Activated CD4-positive, alpha-beta T cell treated with anti-CD3 and anti-CD28 coated beads, Interleukin-2, amount 50 U/mL, for 4 hours (primary cell): ENCODE results near the gene UBASH3A.
"Not testable (repeated sequence)": the region's sequence is repeated elsewhere in the genome, so short reads cannot be mapped to it uniquely, and the experiment has no call there.

ENCODE experiments used
- DNase-seq, 2 experiments: peaks; one replicate each; pipeline ENCODE4 v3.0.0-alpha.2; 2020

The UBASH3A gene

DNA sequence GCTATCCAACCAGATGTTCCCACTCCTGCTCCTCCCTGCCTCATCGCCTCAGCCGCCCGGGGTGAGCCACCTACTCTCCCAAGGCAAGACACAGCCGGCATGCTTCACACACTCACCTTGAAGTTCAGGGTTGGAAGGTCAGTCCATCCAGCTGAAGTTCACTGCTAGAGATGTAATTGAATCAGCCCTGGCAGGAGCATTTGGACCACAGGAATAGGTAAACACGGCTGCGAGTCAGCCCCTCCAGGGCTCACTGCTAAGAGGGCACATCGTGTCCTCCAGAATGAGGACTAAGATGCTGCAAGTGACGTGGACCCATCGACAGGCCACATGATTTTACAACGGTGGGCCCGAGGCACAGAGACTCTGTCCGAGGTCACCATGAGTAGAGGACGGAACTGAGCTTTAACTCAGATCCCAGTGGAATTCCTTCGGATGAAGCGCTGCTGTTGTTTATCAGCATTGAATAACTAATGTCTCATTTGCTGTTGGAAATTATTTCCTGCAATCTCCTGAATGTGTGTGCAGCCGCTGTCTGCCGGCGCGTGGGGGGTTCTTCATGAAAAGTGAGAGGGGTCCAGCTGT lies 50.4 kb downstream of the UBASH3A start:
- no peak for DNase-seq

DNA sequence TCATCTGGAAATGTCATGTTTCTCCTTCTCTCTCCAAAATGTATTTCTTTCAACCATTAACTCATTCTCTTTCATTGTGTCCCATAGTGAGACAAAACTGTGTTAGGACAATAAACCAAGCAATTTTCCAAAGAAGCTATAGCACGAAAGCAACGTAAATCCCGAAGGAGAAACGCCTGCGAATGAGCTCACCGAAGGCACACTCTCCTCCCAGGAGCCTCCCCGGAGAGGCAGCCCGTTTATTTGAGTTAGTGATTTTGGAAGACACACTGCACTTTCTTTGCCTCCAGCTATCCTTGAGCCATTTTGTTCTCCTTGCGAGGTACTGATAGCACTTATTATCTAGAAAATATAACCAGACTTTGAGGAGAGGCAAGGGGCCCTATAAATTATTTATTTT lies 51.1 kb downstream of the UBASH3A start:
- DNase-seq: no peak

DNA sequence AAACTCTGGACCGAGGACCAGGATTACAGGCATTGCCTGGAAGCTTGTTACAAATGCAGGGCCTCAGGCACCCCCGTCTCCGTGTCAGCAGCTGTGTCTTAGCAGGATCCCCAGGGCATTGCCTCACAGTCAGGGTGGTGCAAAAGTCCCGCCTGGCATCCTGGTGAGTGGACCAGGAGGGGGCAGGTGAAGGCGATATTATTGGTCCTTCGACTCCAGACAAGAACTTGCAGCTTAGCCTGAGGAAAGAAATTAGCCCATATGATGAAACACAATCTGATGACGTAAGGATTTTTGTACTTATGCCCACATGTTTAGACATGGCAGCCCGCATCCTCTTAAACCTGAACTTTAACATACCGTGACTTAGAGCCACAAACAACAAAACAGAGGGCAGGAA lies 51.5 kb downstream of the UBASH3A start:
- DNase-seq: no peak

DNA sequence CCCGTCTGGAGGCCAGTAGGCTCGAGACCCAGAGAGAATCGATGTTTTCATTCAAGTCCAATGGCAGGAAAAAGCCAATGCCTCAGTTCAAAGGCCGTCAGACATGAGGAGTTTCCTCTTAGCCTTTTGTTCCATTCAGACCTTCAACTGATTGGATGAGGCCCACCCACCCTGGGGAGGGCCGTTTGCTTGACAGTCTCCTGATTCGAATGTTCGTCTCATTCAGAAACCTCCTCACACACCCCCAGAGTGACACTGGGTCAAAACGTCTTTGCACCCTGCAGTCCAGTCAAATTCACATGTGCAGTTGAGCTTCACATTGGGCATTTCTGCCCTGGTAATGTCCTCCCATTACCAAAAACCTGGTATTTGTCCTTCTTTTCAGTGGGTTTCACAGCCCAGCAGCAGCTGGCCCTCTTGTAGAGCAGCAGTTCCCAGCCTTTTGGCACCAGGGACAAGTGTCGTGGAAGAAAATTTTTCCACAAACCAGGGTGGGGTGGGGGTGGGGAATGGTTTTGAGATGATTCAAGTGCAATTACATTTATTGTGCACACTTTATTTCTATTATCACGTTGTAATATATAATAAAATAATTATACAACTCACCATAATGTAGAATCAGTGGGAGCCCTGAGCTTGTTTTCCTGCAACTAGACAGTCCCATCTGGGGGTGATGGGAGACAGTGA lies 52.2 kb downstream of the UBASH3A start:
- no peak for DNase-seq

DNA sequence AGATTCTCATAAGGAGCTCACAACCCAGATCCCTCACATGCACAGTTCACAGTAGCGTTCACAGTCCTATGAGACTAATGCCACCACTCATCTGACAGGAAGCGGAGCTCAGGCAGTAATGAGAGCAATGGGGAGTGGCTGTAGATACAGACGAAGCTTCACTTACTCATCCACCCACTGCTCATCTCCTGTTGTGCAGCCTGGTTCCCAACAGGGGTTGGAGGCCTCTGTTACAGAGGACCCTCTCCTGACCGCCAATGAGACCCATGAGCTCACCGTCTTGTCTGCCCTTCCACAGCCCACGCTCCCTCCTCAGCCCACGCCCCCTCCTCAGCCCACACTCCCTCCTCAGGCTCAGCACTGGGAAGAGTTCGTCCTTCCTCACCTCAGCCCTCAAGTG lies 52.8 kb downstream of the UBASH3A start:
- peak; percentile 34 to 43 for DNase-seq

DNA sequence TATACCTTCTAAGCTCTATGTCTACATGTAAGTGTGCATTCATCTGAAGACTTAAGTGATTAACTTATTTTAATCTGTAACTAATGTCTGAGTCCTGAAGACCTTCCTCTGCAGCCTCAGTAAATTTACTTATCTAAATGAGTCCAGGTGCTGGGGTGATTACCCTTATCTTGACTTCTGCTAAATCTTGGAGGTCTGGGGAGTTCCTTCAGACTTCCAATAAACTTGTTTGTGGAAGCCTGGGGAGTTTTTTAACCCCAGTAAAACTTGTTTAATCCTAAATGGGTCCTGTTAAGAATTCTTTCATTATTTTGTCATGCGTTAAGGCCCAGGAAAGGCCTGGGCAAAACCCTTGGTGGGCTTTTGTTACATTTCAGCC lies 55.4 kb downstream of the UBASH3A start:
- DNase-seq: no peak

DNA sequence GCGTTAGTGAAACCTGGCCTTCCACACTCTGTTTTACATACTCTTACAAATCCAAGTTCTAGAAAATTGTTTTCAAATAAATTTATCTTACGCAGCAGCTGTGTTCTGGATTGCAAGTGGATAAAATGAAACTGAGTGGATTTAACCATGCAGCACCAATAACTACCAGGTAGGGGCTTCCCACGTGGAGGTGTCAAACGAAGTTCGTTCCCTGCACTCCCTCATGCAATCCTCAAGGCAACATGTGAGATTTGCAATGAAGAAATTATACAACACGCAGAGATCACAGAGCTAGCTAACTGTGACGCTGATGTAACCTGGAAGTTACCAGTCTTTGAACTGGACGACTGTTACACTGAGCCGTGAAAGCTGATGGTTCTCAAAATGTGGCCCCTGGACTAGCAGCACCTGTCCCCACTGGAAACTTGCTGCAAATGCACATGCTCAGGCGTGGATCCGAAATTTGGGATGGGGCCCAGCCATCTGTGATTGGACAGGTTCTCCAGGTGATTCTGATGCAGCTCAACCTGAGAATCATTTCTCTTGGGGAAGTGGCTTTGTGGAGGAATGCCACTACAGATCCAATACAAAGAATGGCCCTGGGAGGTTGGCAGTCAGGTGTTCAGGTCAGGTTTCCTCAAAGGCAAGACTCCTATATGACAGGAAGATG lies 56.0 kb downstream of the UBASH3A start:
- DNase-seq: no peak

DNA sequence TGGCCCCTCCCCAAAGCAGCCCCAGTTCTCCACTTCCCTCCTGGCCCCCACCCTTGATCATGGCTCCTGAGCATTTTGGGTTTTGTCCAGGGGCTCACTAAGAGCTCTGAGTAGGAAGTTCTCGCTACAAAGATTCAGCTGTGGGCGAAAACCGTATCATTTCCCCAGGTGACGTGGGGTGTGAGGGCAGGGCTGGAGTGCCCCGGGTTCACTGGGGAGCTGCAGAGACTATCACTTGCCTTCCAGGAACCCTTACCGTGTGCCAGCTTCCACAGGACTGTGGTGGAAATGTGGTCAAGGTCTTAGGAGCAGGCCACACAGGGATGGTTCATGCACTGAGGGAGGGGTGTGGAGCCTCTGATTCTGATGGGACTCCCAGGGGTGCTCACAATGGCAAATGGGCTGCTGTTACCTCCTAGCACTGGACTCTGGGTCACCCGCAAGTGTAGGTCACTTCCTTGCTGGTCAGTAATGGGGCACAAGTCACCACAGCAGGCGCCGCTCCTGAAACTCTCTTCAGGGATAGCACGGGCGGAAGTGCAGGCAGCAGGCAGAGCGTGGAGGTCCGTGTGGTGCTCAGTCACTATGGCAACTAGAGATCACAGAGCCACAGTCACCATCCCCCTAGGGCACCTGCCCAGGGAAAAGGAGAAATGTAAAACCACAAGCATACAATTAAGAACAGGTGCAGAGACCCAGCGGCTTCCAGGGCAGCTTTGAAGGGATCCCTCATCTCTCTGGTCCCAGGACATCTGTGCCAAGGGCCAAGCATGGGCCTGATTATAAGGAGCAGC lies 56.9 kb downstream of the UBASH3A start:
- DNase-seq: no peak

DNA sequence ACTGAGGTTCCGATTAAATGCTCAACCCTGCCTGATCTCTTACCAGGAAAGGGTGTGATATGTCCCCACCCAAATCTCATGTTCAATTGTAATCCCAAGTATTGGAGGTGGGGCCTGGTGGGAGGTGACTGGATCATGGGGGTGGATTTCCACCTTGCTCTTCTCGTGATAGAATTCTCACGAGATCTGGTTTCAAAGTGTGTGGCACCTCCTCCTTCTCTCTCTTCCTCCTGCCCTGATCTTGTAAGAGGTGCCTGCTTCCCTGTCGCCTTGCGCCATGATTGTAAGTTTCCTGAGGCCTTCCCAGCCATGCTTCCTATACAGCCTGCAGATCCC lies 57.5 kb downstream of the UBASH3A start:
- DNase-seq: no peak

DNA sequence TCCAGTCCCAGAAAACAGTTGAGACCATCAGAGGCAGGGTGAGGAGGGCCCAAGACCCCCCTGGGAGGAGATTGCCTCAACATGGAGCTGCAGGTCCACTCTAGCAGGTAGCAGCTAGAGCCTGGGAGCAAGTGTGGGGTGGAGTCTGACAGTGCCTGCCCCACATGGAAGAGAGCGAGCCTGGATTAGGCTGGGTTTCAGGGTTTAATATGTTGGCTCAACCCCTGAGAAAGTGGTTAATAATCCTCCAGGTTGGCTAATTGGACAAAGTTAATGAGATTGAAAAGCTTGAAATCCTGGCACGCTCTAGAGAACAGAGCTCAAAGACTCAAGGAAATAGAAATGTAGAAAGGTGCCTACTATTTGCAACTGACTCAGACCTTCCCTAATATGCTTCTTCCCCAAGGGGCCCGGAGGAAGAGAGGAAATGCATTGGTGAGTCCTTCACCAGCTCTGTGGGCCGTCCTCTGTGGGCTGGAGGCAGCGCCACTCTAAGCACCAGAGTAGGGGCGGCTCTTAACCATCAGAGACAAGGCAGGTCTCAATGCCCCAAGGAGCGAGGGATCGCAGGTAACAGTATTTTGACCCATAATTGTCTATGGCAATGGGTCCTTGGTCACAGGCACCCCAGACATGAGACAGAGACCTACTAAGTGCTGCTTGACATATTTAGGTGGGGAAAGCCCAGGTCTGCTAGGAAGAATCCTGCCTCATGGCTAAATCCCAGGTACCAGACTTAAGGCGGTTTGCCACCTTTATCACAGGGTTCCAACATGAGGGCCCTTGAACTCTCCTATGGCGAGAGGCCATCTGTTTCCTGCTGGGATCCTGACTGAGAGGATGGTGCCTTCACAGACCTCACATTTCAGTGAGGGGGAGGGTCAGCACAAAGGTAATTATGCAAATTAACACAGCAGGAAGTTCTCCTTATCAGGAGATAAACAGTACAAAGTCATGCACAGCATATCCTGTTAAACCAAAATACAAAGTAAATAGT lies 58.5 kb downstream of the UBASH3A start:
- DNase-seq: no peak

DNA sequence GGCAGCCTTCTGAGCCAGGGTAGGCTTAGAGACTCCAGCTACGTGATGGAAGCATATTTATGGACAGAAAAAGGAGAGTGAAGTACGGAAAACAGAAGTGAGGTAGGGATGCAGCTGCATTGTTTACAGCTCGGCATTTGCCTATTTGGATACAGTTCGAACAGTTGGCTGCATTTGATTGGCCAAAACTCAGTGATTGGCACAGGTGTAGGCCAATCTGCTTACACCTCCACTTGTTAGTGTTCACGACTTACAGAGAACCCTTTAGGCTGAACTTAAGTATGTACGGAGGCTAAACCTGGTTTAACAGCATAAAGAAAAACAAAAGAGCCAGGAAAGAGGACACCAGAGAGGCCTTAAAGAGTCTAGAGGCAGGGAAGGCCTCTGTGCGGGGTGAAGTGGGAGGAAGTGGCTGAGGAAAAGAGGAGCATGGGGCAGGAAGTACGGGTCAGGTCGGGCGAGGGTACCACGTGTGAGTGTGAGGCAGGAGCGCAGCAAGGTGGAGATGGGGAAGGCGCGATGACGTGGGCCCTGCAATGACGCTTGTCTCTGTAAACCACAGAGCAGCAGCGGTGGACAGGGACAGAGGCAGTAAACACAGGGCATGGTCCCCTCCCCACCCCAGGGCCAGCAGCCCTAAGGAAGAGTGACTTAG lies 60.3 kb downstream of the UBASH3A start:
- peak; percentile 50 to 52 for DNase-seq

DNA sequence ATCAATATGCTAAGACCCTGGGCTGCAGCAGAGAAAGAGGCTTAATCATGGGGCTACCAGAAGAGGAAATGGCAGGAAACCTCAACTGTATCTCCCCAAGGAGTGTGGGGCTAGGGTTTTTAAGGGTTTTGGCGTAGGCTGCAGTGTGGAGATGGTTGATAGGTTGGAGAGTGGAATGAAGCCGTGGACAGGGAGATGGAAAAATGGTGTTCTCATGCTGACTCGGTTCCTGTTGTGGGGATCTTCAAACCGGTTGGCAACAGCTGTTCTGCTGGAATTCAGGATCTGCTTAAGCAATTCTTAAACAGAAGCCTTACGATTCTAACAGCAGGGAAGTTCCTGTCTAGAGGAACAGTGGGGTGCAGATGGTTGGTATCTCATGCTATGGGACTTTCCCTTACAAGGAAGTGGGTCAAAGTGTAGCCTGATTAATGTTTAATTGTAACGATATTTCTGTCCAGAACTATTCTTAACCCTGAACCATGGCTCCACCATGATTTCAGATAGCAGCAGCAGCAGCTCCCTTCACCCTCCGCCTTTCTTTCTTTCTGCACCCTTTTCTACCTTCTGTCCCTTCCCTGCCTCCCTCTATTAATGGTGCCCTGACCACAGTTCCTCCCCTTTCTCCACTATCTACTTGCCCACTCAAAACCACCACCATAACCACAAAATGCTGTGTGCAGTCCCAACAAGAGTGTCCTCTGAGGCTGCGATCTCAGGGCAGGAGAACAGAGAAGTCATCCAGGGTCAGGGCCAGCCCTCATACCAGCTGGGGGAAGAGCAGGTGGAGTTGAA lies 61.5 kb downstream of the UBASH3A start:
- no peak for DNase-seq

DNA sequence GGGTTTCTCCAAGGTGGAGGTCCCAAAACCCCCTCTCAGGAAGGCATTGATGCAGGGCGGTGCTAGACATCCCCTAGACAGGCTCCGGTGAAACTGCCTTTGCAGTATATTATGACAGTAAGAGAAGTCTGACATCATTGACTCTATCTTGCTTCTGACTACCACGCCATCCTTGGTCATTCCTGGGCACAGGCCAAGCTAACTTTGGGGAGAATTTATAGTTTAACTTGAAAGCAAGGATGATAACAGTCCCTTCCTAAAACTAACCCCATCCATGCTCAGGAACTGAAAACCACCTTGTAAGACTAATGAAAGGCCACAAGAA lies 62.1 kb downstream of the UBASH3A start:
- no peak for DNase-seq

DNA sequence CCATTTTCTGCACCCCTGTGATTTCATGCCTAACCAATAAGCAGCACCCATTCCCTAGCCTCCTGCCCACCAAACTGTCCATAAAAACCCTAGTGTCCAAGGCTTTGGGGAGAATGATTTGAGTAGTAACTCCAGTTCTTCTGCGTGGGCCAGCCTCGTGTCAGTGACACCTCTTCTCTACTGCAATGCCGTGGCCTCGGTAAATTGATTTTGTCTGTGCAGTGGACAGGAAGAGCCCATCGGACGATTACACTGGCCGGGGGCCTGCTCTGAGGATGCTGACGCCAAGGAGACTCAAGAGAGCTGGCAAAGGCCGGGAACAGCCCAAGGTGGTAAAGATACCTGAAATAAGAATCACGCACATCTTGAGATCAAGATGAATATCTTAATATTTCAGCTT lies 63.0 kb downstream of the UBASH3A start:
- DNase-seq: no peak

DNA sequence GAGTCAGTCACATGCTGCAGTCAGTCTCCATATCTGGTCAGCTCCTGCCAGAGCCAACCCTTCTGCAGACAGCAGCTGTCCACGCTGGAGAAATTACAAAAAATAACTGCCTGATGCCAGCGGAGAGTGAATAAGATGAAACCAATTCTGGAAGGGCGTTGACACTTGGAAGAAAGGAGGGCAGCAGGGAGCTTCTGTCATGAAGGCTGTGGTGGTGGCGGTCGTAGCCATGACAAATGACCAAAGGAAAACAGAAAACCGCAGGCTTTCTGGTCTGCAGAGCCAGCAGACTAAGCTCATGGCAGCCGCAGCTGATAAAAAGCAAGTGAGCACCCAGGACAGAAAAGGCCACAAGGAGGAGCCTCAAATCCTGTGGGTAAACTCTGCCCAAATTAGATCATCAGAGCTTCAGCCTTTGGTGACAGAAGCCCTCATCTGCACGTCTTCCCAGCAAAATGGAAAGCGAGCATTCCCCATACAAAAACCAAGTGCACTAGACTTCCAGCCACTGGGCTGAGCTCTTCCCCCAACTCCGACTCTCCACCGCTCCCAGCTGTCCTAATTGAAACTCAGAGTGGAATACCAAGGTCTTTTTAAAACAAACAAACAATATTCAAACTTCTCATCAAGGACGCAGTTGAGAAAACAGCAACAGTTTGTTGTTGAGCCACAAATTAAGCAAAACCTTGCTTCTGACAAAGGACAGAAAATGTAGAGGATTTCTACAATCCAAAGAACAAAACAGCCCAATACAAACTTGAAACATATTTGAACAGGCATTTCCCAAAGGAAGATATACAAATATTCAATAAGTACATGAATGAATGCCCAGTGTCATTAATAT lies 63.7 kb downstream of the UBASH3A start:
- no peak for DNase-seq

DNA sequence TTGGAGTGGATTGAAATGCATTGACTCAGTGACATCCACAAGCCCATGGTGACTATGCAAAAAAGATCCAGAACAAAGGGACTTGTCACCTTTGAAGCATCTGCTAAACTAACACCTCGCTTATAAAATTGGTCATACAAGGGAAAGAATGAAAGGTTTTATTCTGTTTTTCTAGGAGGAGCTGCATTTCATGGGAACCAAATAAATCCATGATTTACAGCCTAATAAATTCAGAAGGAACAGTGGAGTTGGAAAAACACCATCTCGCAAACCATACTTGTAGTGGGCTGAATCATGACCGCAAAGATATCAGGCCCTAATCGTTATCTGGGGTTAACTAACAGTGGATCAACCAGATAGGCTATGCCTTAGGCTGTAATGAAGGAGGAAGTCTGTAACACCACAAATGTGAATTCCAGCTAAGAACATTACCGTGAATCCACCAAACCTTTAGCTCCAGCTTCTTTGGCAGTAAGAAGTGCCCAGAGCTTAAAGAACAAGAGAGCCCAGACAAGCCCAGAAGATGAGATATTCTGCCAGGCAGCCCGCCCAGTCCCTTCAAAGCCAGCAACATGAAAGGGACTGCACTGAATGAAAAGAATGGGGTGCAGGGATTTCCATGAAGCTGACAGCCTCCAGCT lies 64.9 kb downstream of the UBASH3A start:
- DNase-seq: no peak

DNA sequence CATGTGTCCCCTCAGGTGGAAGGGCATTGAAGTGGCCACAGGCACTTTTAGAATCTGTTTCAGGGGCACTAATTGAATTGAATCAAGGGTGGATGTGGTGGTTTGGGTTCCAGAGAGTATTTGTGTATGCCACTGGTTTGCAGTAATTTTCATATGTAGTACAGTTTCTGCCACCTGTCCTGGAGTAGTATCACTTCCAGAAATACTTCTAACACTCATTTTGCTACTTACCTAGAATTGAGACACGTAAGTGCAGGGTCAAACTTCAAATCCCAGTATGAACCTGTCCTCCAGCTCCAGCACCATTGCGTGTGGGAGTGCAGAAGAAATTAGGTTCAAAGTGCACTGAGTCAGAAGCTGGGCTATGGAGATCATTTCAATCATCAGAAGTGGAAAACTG lies 65.6 kb downstream of the UBASH3A start:
- DNase-seq: no peak

DNA sequence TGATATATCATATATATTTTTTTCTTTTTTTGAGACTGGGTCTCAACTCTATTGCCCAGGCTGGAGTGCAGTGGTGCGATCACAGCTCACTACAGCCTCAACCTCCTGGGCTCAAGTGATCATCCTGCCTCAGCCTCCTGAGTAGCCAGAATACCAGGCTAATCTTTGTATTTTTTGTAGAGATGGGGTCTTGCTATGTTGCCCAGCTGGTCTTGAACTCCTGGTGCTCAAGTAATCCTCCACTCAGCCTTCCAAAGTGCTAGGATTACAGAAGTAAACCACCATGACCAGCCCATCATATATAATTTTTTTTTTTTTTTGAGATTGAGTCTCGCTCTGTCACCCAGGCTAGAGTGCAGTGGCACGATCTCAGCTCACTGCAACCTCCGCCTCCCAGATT lies 66.0 kb downstream of the UBASH3A start:
- not testable (repeated sequence) for DNase-seq

DNA sequence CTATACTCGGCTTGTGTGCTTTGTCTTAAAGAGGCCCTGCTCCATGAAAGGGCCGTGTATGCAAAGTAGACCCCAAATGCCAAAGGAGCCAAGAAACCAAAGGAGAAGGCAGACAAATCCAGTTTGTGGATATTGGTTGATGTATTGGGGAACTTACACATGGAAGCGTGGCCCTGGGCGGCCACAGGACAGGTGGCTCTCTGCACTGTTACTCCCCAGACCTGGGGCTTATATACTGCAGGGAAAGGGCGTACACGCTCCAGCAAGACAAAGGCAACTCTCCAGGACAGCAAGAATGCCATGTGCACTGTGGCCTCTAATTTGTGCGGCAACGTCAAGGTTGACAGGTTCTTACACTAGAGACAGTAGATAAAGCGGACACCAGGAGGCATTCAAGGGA lies 67.5 kb downstream of the UBASH3A start:
- no peak for DNase-seq
